Thyroid gland (tissue), 4 donors: ENCODE results near the gene CIAO3. TPM values are rescaled to one million over a fixed set of nuclear protein-coding genes. Genes with fewer than 3 reads are reported as not detected.
"Not testable (repeated sequence)": the region's sequence is repeated elsewhere in the genome, so short reads cannot be mapped to it uniquely, and the experiment has no call there.

ENCODE experiments used
- DNase-seq, 2 donors: peaks; one replicate each; pipeline ENCODE4 v3.0.0-alpha.2; 2019
- H3K27ac ChIP-seq, 3 donors: fragments of 200-600 bp; sonication (generic); 1 replicate in 2 of 3; 2 replicates in 1 of 3; pipeline ENCODE4 v1.5.1; 2016 to 2019; ENCODE audit warnings: mild to moderate bottlenecking in 1 of 3, moderate library complexity in 1 of 3
- H3K27me3 ChIP-seq: fragments of 200-600 bp; sonication (generic); one replicate; pipeline ENCODE4 v1.5.1; 2019
- H3K36me3 ChIP-seq, 2 donors: fragments of 200-600 bp; sonication (generic); one replicate each; pipeline ENCODE4 v1.5.1; 2016 to 2019
- H3K4me1 ChIP-seq, 2 donors: fragments of 200-600 bp; sonication (generic); one replicate each; pipeline ENCODE4 v1.5.1; 2017 to 2019
- H3K4me3 ChIP-seq, 3 donors: fragments of 200-600 bp; sonication (generic); replicated peaks in 1 of 3; 1 replicate in 2 of 3; 2 replicates in 1 of 3; pipeline ENCODE4 v1.5.1; 2016; ENCODE audit warnings: mild to moderate bottlenecking in 1 of 3
- H3K9me3 ChIP-seq: fragments of 200-600 bp; sonication (generic); one replicate; pipeline ENCODE4 v1.5.1; 2017
- CTCF ChIP-seq, 6 experiments: fragments of 200-600 bp in 3 of 6; fragments of 450-650 bp in 3 of 6; sonication (generic) in 3 of 6; IDR thresholded peaks; one replicate each; pipeline ENCODE4 v1.5.1; 2016 to 2019; ENCODE audit warnings: antibody characterized with exemption in 6 of 6, mild to moderate bottlenecking in 2 of 6, inconsistent platforms in 1 of 6, moderate library complexity in 1 of 6
- POLR2A ChIP-seq, 2 donors: fragments of 450-650 bp; IDR thresholded peaks; one replicate each; pipeline ENCODE4 v1.6.1; 2017; ENCODE audit warnings: antibody characterized with exemption in 2 of 2, mild to moderate bottlenecking in 2 of 2, moderate library complexity in 1 of 2
- WGBS, 2 donors: methylation state at CpG; one replicate each; pipeline ENCODE4 v1.1.5; 2017; 5-methylcytosine and 5-hydroxymethylcytosine counted together
- intact Hi-C: fragments of 100-400 bp; cut with DNase I; formaldehyde crosslinking; loops from one replicate; pipeline ENCODE4 v1.15.1; 2023
- total RNA-seq, 4 donors: library from RNA; depleted of rRNA; stranded (reverse); fragments of >200 nt; gene quantifications; one replicate each; pipeline ENCODE4 v1.2.3, GENCODE V29; 2016

The CIAO3 gene
- total RNA-seq, 4 donors from 2014 or later: 38.7 to 53.8 (median 44.6) TPM

- DNase-seq: no peak
- Histone ChIP-seq H3K4me1 (no peaks in the 10 kb centered on the region), H3K27ac (no peak overlapping the region), H3K4me3 (no peak overlapping the region), H3K36me3 (no peaks in the 10 kb centered on the region), H3K9me3 (no peaks in the 10 kb centered on the region), H3K27me3 (no peaks in the 10 kb centered on the region)
- WGBS, 2 donors: 75 to 86% methylated on average over 9 to 10 of the region's 13 CpGs
- TF ChIP-seq CTCF (IDR thresholded peaks at IDR 0.05) (no peak), POLR2A (IDR thresholded peaks at IDR 0.05) (no peak)
- intact Hi-C loops: no loop called here
These were observed 5.8 kb upstream of the CIAO3 start for GRCh38 chr16:746637-747036.

GRCh38 chr16:745739-746138 is 4.9 kb upstream of the CIAO3 start:
- intact Hi-C loops: no loop called here
- peak in 2 of 6 experiments; percentile 31 to 45 for TF ChIP-seq CTCF (IDR thresholded peaks at IDR 0.05)
- TF ChIP-seq POLR2A (IDR thresholded peaks at IDR 0.05): no peak
- Histone ChIP-seq H3K27me3 (no peaks in the 10 kb centered on the region), H3K27ac (no peak overlapping the region), H3K4me1 (peaks cover 4 to 5% of the 10 kb centered on the region in 2 donors), H3K36me3 (no peaks in the 10 kb centered on the region), H3K4me3 (no peak overlapping the region), H3K9me3 (no peaks in the 10 kb centered on the region)
- peak; percentile 48 to 57 for DNase-seq
- 5 to 10% methylated on average over 3 to 4 of the region's 14 CpGs for WGBS, 2 donors

- TF ChIP-seq CTCF (IDR thresholded peaks at IDR 0.05): no peak
- no peak for TF ChIP-seq POLR2A (IDR thresholded peaks at IDR 0.05)
These were observed 3.1 kb upstream of the CIAO3 start for GRCh38 chr16:743794-744500.

GRCh38 chr16:742894-743293 is 2.1 kb upstream of the CIAO3 start:
- H3K36me3 ChIP-seq, DNase-seq, H3K4me3 ChIP-seq, H3K27ac ChIP-seq, H3K9me3 ChIP-seq, intact Hi-C loops, H3K27me3 ChIP-seq: not testable (repeated sequence)
- 71 to 74% methylated on average over 14 of the region's 14 CpGs for WGBS, 2 donors
- peaks cover 12 to 13% of the 10 kb centered on the region in 2 donors for H3K4me1 ChIP-seq

More at GRCh38 chr16:743794-744500, 3.1 kb upstream of the CIAO3 start:
- H3K36me3 ChIP-seq: no peaks in the 10 kb centered on the region
- H3K4me1 ChIP-seq: peaks cover 12 to 13% of the 10 kb centered on the region in 2 donors
- no peaks in the 10 kb centered on the region for H3K9me3 ChIP-seq
- DNase-seq: no peak
- intact Hi-C loops: no loop called here
- H3K4me3 ChIP-seq: no peak overlapping the region
- 81 to 84% methylated on average over 6 to 16 of the region's 21 CpGs for WGBS, 2 donors
- H3K27me3 ChIP-seq: no peaks in the 10 kb centered on the region
- H3K27ac ChIP-seq: no peak overlapping the region

- Histone ChIP-seq H3K4me3 (no peak overlapping the region), H3K27me3 (no peaks in the 10 kb centered on the region), H3K9me3 (no peaks in the 10 kb centered on the region), H3K27ac (no peak overlapping the region), H3K36me3 (peaks cover 0 to 3% of the 10 kb centered on the region in 2 donors), H3K4me1 (peaks cover 12 to 13% of the 10 kb centered on the region in 2 donors)
- intact Hi-C loops: no loop called here
- DNase-seq: no peak
- 87 to 89% methylated on average over 13 to 15 of the region's 15 CpGs for WGBS, 2 donors
- TF ChIP-seq CTCF (IDR thresholded peaks at IDR 0.05): no peak
- TF ChIP-seq POLR2A (IDR thresholded peaks at IDR 0.05): no peak
These were observed 1.3 kb upstream of the CIAO3 start for GRCh38 chr16:741986-742629.
